Hypothalamus (tissue), 51 donors: ENCODE measurements around the gene HIVEP3.
"Not testable (repeated sequence)": the region's sequence is repeated elsewhere in the genome, so short reads cannot be mapped to it uniquely, and the experiment has no call there.

Experiments used
- DNase-seq, 51 donors: peaks; one replicate each; lab custom pipeline; 2025; lab: John Stamatoyannopoulos, UW

Gene HIVEP3

DNA sequence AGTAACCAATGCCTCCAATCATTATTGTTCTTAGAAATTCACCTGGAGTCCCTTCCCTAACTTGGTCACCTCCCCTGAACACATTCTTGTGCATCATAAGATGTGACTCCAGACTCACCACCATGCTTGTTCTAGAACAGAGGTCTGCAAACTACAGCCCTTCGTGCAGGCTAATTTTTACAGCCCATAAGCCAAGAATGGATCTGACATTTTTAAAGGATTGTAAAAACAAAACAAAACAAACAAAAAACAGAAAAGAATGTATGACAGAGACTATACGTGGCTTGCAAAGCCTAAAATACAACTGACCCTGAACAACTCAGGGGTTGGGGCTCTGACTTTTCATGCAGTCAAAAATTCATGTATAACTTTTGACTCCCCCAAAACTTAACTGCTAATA lies 6.2 kb upstream of the HIVEP3 start:
- no peak for DNase-seq

DNA sequence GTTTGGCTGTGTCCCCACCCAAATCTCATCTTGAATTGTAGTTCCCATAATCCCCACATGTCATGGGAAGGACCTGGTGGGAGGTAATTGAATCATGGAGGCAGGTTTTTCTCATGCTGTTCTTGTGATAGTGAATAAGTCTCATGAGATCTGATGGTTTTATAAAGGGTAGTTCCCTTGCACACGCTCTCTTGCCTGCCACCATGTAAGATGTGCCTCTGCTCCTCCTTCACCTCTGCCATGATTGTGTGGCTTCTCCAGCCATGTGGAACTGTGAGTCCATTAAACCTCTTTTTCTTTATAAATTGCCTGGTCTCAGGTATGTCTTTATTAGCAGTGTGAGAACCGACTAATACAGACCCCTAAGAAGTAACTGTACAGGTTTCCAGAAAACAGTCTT lies 2.5 kb upstream of the HIVEP3 start:
- DNase-seq, result not testable (repeated sequence)

DNA sequence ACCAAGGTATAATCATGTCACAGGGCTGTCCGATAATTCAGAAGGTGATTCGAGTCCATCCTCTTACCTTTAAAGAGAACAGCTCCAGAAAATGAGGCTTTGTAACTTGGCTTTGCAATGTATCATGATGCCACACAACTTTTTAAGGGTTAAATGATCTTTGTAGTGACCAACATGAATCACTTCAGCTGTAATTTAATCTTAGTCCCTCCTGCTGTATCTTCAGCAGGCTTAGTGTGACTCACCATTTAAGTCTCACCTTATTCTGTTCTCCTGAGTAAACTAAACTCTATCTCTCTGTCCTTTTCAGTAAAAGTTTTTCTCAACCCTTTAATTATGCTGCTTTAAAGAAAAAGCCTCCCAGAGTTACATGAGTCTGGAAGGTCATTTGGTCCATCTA lies 1.9 kb upstream of the HIVEP3 start:
- no peak for DNase-seq

DNA sequence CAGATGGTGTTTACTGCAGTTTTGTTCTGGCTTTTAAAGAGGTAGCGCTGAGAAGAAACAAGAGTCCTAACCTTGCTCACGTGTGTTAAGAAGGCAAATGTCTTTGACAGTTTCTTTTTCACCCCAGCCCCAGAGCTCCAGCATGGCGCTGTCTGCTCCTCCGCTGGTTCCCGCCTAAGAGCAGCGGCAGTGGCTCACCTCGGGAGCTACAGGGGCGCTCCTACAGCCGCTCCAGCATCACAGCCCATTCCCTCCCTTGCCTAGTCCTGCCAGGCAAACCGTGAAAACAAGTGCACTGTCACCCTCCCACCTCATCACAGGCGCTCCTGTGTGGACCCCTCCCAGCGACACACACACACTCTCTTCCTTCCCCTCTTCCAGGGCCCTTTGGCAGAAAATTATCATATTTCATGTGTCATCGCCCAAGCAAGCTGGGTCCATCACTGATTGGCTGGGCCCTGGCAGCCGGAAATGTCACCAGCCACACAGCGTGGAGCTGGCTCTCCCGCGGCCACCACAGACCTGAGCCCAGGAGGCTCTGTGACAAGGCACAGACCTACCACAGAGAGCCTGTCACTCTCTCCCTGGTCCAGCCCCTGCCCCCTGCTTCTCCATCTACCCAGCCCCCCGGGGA lies 1.2 kb upstream of the HIVEP3 start:
- peak in 24 of 51 donors; percentile 10 to 72 (median 38) for DNase-seq

- DNase-seq, result no peak
These were observed 409 bp upstream of the HIVEP3 start for GRCh38 chr1:41919131-41919530.

DNA sequence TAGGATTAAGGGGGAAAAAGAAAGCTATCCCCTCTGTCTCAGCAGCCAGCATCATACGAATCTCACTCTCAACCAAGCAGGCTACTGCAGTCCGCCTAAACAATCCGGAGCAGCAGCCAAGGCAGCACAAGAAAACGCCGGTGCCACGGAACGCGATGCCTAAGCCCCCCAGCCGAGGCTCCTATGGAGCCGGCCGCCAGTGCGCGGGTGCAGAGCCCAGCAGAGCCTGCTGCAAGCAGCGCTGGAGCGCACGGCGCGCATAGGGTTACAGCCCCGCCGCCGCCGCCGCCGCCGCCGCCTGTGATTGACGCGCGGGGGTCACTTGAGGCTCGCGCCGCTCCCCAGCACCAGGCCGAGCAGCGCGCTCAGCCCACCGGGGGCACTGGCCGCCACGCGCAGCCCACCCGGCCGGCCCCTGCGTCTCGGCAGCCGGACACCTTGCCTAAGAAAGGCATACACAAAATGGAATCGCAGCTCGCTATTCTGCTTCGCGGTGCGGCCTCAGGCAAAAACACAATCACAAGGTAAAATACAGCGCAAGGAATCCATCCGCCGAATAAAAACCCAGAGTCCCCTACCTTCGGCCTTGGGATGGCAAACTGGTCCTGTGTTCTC lies 780 bp downstream of the HIVEP3 start:
- peak in 29 of 51 donors; percentile 10 to 60 (median 36) for DNase-seq

DNA sequence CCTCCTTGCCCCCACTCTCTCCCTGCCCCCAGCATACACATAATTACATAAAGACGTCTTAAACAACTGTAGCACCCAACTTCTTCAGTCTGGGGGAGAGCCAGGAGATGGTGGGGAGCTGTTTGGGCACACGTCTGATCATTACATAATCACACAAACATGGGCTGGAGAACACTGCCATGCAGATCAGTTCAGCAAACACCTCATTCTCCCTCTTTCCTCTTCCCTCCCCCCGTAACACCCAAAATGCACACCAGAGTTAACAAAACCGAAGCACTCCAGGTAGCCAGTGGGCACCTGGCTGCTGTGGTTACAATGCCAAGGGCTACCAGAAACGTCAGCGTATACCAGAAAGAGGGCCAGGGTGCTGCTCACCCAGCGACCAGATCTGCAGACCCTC lies 1.6 kb downstream of the HIVEP3 start:
- DNase-seq, result peak in 1 of 51 donors; percentile 11

DNA sequence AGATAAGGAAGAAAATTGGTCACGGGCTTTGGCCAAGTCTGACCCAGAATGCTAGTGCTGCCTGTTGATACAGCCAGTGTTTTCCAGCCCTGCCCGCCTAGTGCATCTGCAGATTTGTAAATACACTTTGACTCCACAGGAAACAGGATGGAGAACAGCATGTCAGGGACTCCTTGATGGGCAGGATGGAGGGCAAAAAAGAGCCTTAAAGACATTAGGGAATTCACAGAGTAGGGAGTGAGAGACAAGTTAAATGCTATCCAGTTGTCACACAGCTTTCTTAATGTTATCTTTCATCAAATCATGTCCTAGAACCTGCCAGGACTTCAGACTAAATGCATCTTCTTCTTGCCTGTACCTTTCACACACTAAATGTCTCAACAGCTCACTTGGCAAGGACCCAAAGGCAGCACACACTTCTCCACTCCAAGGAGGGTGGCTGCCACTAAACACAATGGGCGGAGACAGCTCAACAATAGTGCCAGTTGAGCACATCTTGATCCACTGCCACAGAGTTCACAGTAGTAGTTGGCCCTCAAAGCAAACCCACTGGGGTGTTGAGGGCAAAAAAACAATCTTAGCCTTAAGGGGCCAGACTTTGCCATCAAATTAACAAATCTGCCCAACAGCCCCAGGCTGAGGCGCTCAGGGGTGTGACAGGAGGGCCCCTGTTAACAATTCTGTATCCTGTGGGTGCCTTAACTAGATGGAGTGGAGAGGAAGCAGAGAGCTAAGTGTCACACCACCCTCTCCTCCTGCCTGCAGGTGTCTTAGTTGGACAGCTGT lies 2.7 kb downstream of the HIVEP3 start:
- DNase-seq, result peak in 13 of 51 donors; percentile 11 to 54 (median 23)

GRCh38 chr1:41914516-41914915 lies 4.2 kb downstream of the HIVEP3 start:
- DNase-seq, result no peak

- no peak for DNase-seq
These were observed 5.7 kb downstream of the HIVEP3 start for GRCh38 chr1:41913014-41913413.

DNA sequence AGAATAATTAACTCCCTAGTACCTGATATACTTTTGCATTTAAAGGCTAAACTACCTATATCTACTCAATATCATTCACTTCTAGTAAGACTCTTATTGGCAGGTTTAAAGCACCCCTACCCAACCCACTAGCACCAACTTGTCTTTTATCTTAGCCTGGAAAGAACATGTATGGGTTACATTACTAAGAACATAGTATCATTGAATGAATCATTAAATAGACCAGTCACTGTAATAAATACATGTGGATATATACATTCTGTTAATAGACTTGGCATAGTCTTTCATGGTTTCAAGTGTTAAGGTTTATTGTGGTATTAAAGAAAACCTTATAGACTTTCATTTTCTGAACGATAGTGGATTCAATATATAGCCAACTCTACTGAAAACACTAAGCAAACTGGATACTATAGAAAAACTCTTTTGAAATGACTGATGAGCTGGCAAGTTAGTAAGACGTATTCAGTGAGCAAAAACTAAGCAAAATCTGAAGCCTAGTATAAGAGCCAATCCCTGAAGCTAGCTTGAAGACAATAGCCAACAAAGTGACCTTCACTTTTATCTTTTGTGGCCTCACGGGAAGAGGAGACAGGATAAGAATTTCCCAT lies 10.3 kb downstream of the HIVEP3 start:
- DNase-seq, result no peak

DNA sequence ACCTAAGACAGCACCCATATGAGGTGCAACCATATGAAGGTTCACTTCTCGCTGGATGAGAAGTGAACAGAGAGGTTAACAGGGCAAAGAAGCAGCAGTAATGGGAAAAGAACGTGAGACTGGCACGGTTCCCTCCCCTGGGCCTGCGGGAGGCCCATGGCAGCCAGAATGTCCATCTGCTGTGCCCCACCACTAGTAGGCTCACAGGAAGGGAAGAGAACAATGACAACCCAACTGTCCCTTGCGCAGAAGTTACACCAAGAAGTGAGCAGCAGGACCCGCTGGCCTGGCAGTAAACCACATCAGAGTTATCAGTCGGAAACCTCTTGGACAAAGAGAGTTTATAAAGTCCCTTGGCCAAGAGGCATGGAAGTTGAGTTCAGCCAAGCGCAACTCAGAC lies 11.3 kb downstream of the HIVEP3 start:
- DNase-seq, result no peak

DNA sequence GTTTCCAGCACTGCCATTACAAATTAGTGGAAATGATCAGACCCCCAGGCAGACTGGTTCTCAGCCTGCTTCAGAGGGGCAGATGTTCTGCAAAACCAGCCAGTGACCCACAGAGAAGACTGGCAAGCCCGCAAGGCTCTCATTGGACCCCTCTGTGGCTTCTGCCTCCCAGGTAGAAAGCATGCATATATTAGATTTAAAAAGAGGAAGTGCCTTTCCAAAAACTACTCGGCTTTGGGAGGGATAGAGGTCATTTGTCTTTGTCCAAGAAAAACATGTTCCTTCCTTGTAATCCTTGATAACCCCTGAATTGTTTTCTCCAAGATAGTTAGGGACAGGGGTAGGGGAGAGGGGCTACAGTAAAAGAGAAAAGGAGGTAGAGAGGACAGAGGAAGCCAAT lies 11.8 kb downstream of the HIVEP3 start:
- no peak for DNase-seq

DNA sequence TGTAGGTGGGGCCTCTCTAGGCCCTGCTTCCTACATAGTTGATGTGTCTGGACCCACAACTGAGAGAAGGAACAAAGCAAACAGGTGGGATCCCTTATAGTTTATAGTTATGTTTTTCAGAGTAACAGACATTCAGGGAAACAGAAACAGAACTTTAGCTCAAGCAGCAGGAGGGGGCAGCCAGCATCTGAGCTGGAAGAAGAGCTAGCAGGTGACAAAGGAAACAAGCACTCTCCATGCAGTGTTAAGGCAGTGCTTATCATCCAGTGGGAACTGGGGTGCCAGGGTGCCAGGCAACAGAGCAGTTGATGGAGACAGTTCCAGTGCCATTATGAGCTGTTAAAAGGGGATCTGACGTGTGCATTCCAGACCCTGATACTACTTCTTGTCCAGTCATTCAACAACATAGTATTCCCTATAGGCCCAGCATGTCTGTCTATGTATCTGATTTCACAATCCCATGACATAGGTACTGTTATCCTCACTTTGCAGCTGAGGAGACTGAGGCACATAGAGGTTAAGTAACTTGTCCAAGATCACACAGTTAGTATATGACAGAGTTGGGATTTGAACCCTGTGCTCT lies 13.5 kb downstream of the HIVEP3 start:
- no peak for DNase-seq

- no peak for DNase-seq
These were observed 16.1 kb downstream of the HIVEP3 start for GRCh38 chr1:41902664-41903063.

DNA sequence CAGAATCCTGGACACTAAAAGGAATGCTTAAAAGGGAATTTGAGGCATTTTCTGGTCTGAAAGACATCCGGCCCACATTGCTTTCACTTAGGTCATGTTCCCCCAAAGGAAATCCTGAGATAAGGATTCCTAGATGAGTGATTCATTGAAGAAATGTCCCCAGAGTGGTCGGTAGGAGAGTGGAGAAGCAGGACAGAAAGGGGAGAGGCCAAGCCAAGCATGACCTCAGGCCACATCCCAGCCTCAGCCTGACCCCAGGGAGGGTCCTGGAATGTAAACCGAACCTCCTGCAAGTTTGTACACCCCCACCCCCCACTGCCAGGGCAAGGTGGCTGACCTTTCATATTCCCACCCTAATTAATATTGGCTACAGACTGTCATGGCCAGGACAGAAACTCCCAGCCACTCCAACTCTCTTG lies 16.6 kb downstream of the HIVEP3 start:
- no peak for DNase-seq

- DNase-seq, result no peak
These were observed 17.2 kb downstream of the HIVEP3 start for GRCh38 chr1:41901551-41901950.

GRCh38 chr1:41900603-41901444 lies 17.9 kb downstream of the HIVEP3 start:
- DNase-seq, result no peak

GRCh38 chr1:41898191-41898713 lies 20.5 kb downstream of the HIVEP3 start:
- no peak for DNase-seq

- DNase-seq, result no peak
These were observed 23.2 kb downstream of the HIVEP3 start for GRCh38 chr1:41895552-41895951.
